ENCODE measurements around the gene KCNN3.

Gene KCNN3

DNA sequence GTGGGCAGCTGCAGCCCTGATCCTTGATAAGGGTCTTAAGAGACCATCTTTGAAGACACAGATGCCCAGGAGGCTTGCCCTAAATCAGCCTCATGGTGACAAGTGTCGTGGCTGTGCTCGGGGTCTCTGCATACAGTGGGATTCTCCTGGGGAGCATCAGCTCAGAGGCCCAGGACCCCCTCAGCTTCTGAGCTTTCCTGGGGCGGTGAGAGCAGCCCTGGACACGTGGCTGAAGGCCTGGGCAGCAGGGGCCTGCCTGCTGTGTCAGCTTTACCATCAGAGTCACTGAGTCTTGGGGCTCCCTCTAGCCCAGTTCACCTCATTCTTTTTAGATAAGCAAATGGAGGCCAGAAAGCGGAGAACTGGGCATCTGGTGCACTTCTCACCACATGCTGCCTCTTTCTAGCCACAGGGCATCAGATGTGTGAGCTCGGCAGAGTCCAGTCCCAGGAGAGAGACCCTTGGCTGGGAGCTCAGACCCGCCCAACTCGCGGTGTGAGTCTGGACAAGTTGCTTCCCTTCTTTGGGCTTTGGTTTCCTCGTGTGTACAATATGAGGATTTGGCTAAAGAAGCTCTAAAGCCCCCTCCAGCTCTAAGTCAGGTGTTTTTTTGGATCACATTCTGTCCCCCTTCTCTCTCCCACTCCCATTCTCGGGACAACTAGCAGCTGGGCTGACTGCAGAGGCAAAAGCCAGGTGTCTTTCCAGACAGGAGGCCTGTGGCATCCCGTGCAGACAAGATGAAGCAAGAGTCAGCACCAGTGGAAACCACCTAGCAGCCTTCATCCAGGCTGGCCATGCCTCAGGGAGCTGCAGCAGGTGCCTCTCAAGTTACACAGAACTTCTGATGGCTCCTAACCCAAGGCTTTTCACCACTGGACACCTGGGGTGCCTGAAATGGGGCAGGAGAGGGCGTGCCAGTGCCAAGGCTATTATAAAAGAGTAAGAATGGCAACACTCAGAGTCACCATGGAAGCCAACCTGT is 119.1 kb downstream of the KCNN3 start:
- H3K4me3 ChIP-seq (ENCODE audit: insufficient read depth, low read depth, low read length), result no peak overlapping the region
- H3K4me1 ChIP-seq (ENCODE audit: control insufficient read depth, insufficient read depth, low read length), result peaks cover 33% of the 10 kb centered on the region
- H3K36me3 ChIP-seq (ENCODE audit: control insufficient read depth, insufficient read depth, low read length), result no peaks in the 10 kb centered on the region
- no peaks in the 10 kb centered on the region for H3K9me3 ChIP-seq (ENCODE audit: control insufficient read depth, low read length)
- no peaks in the 10 kb centered on the region for H3K27me3 ChIP-seq (ENCODE audit: control insufficient read depth, insufficient read depth, low read length, poor library complexity, severe bottlenecking)
- no peak overlapping the region for H3K27ac ChIP-seq (ENCODE audit: insufficient read depth, low read depth, low read length, poor library complexity, severe bottlenecking)
- WGBS, 2 experiments, result 88 to 92% methylated on average over 13 of the region's 13 CpGs

DNA sequence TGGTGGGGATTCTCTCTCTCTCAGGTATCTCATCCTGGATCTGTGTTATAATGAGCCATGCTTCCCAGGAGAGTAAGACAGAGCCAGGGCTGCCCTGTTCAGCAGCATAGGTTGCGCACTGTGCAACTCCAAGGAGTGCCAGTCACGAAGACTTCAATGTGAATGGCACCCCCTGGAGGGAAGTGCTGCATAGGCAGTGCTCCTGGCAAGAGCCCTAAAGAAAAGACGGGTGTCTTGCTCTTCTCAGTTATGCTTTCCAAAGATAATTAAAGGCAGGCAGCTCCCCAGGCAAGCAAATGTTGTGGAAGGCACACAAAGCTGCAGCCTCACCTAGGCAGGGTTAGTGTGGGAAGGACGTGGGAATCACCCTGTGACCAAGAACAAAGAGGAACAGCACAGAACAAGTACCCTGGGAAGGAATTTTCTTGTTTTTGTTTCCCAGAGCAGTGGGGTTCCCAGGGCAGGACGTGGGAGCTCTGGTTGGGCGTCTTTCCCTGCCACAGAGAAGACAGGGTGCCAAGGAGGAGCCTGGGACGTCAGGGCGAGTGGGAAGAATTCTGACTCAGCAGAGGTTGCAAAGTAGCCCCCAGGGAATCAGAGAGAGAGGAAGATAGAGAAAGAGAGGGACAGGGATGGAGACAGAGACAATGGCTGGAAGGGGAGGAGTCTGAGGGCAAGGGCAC is 120.9 kb downstream of the KCNN3 start:
- H3K9me3 ChIP-seq (ENCODE audit: control insufficient read depth, low read length), result no peaks in the 10 kb centered on the region
- no peak overlapping the region for H3K4me3 ChIP-seq (ENCODE audit: insufficient read depth, low read depth, low read length)
- no peaks in the 10 kb centered on the region for H3K36me3 ChIP-seq (ENCODE audit: control insufficient read depth, insufficient read depth, low read length)
- H3K4me1 ChIP-seq (ENCODE audit: control insufficient read depth, insufficient read depth, low read length), result peaks cover 42% of the 10 kb centered on the region
- no peaks in the 10 kb centered on the region for H3K27me3 ChIP-seq (ENCODE audit: control insufficient read depth, insufficient read depth, low read length, poor library complexity, severe bottlenecking)
- 51 to 52% methylated on average over 8 of the region's 8 CpGs for WGBS, 2 experiments
- no peak overlapping the region for H3K27ac ChIP-seq (ENCODE audit: insufficient read depth, low read depth, low read length, poor library complexity, severe bottlenecking)

DNA sequence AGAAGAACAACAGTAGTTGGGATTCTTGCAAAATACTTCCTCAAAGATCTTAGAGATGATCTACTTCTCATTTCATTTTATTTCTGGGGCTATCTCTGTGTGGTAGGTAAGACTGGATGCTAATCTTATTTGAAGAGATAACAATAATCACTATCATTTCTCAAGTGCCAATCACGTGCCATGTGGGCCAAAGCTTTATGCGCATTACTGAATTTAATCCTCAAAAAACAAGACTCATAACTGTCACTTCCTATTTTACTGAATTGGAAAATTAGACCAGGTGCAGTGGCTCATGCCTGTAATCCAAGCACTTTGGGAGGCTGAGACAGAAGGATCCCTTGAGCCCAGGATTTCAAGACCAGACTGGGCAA is 121.7 kb downstream of the KCNN3 start:
- H3K36me3 ChIP-seq (ENCODE audit: control insufficient read depth, insufficient read depth, low read length), result no peaks in the 10 kb centered on the region
- no peaks in the 10 kb centered on the region for H3K27me3 ChIP-seq (ENCODE audit: control insufficient read depth, insufficient read depth, low read length, poor library complexity, severe bottlenecking)
- H3K4me3 ChIP-seq (ENCODE audit: insufficient read depth, low read depth, low read length), result no peak overlapping the region
- WGBS, 2 experiments, result 88 to 95% methylated on average over 2 of the region's 2 CpGs
- H3K4me1 ChIP-seq (ENCODE audit: control insufficient read depth, insufficient read depth, low read length), result peaks cover 42% of the 10 kb centered on the region
- no peak overlapping the region for H3K27ac ChIP-seq (ENCODE audit: insufficient read depth, low read depth, low read length, poor library complexity, severe bottlenecking)
- H3K9me3 ChIP-seq (ENCODE audit: control insufficient read depth, low read length), result no peaks in the 10 kb centered on the region

DNA sequence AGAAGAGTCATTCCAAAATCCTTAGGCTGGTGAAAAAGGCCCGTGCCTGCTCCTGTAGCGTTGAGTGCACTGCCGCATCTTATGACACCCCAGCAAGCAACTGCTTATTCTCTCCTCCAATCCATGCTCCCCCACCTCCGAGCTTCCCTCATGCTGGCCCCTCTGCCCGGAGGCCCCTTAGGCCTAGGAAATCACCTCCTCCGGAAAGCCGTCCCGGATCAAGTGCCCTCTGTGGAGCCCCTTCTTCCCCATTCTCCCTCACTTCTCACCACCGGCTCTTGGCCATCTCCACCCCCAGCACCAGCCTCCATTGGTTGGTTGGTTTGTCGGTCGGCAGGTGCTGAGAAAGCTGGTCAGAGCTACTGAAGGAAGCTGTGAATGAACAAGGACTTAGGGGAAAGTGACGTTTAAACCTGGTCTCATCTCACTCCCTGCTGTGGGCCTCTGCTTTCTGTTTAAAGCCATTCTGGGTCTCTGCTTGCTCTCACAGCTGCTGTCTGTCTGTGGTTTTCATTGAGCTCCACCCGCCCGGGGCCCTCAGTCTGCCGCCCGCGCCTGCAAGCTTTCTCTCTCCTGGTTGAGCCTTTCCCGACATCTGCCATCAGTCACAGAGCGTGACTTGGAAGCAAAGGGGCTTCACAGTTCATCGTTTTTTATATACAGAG is 122.2 kb downstream of the KCNN3 start:
- Histone ChIP-seq H3K27me3 (ENCODE audit: control insufficient read depth, insufficient read depth, low read length, poor library complexity, severe bottlenecking) (no peaks in the 10 kb centered on the region), H3K9me3 (ENCODE audit: control insufficient read depth, low read length) (no peaks in the 10 kb centered on the region), H3K4me1 (ENCODE audit: control insufficient read depth, insufficient read depth, low read length) (peaks cover 42% of the 10 kb centered on the region), H3K4me3 (ENCODE audit: insufficient read depth, low read depth, low read length) (no peak overlapping the region), H3K36me3 (ENCODE audit: control insufficient read depth, insufficient read depth, low read length) (no peaks in the 10 kb centered on the region), H3K27ac (ENCODE audit: insufficient read depth, low read depth, low read length, poor library complexity, severe bottlenecking) (peak overlapping the region; percentile 44)
- WGBS, 2 experiments, result 61 to 62% methylated on average over 20 of the region's 20 CpGs

DNA sequence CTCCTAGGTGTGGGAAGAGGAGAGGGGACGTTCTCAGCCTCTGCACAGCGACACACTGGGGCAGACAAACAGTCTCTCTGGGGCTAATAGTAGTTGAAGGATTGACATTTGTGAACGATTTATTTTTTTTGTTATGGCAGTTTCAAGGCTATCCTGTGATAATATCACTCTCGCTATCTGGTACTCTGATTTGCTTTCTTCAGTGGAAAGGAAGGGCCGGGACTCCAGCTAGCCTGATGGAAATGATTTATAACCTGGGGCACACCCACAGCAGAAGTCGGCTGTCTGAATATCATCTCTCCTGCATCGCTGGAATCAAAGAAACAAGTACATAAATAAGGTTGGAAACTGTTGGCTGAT is 122.7 kb downstream of the KCNN3 start:
- H3K36me3 ChIP-seq (ENCODE audit: control insufficient read depth, insufficient read depth, low read length), result no peaks in the 10 kb centered on the region
- no peaks in the 10 kb centered on the region for H3K27me3 ChIP-seq (ENCODE audit: control insufficient read depth, insufficient read depth, low read length, poor library complexity, severe bottlenecking)
- peaks cover 42% of the 10 kb centered on the region for H3K4me1 ChIP-seq (ENCODE audit: control insufficient read depth, insufficient read depth, low read length)
- 94 to 95% methylated on average over 7 of the region's 7 CpGs for WGBS, 2 experiments
- H3K4me3 ChIP-seq (ENCODE audit: insufficient read depth, low read depth, low read length), result no peak overlapping the region
- H3K27ac ChIP-seq (ENCODE audit: insufficient read depth, low read depth, low read length, poor library complexity, severe bottlenecking), result no peak overlapping the region
- no peaks in the 10 kb centered on the region for H3K9me3 ChIP-seq (ENCODE audit: control insufficient read depth, low read length)

DNA sequence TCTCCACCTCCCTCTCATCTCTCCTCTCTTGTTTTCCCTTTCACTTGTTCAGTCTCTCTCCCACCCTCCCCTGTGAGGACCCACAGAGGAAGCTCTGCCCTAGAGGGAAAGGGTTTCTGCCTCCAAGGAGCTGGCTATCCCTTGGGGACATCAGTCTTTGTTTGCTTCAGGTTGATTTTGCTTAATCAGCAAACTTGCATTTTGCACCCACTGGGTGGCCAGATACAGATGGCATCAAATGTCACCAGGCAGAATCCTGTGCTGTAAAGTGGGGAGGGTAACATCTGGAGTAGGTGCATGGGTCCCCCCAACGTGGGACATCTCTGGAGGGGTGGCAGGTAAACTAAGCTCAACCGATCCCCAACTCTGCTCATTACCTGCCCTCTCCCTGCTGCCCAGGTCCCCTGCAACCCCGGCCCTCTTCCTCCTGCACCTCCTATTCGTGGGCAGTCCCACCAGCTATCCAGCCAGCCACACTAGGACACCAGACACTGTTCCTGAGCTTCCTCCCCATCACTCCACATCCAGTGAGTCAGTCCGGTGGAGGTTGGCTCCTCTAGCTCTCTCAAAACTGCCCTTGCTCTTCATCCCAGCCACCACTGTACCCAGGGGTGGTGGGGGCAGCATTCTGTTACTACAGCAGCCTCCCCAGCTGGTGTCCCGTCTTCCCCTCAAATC is 123.3 kb downstream of the KCNN3 start:
- no peaks in the 10 kb centered on the region for H3K9me3 ChIP-seq (ENCODE audit: control insufficient read depth, low read length)
- no peaks in the 10 kb centered on the region for H3K36me3 ChIP-seq (ENCODE audit: control insufficient read depth, insufficient read depth, low read length)
- no peak overlapping the region for H3K4me3 ChIP-seq (ENCODE audit: insufficient read depth, low read depth, low read length)
- H3K4me1 ChIP-seq (ENCODE audit: control insufficient read depth, insufficient read depth, low read length), result peaks cover 41% of the 10 kb centered on the region
- 85 to 87% methylated on average over 6 of the region's 6 CpGs for WGBS, 2 experiments
- no peak overlapping the region for H3K27ac ChIP-seq (ENCODE audit: insufficient read depth, low read depth, low read length, poor library complexity, severe bottlenecking)
- H3K27me3 ChIP-seq (ENCODE audit: control insufficient read depth, insufficient read depth, low read length, poor library complexity, severe bottlenecking), result no peaks in the 10 kb centered on the region

DNA sequence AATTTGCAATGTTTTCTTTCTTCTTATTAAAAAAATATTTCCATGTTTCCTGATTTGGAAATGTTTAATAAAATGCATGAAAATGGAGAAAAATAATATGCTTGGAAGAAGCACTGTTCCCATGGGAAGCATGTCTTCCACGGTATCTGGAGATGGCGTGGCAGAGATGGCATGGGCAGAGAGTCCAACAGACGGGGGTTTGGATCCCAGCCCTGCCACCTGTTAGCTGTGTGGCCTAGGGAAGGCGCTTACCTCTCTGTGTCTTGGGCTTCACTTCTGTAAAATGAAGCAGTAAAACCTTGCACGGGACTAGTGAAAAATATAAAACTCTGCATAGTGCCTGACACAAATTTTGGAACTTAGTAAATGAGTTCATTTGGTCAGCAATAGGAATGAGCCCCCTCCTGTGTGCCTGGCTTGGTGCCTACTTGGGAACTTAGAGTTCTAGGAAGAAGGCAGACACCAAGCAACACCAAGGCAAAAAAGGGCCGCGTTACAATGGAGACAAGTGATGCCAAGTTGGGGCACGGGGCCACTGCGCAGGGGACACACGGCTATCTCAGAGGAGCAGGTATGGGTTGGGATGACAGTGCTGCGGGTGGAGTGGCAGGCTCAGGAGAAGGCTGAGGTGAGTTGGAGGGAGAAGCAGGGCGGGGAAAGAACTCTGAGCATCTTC is 124.2 kb downstream of the KCNN3 start:
- H3K4me3 ChIP-seq (ENCODE audit: insufficient read depth, low read depth, low read length), result no peak overlapping the region
- no peaks in the 10 kb centered on the region for H3K36me3 ChIP-seq (ENCODE audit: control insufficient read depth, insufficient read depth, low read length)
- H3K27me3 ChIP-seq (ENCODE audit: control insufficient read depth, insufficient read depth, low read length, poor library complexity, severe bottlenecking), result no peaks in the 10 kb centered on the region
- H3K4me1 ChIP-seq (ENCODE audit: control insufficient read depth, insufficient read depth, low read length), result peaks cover 35% of the 10 kb centered on the region
- H3K9me3 ChIP-seq (ENCODE audit: control insufficient read depth, low read length), result no peaks in the 10 kb centered on the region
- WGBS, 2 experiments, result 89 to 92% methylated on average over 12 of the region's 12 CpGs
- H3K27ac ChIP-seq (ENCODE audit: insufficient read depth, low read depth, low read length, poor library complexity, severe bottlenecking), result no peak overlapping the region

DNA sequence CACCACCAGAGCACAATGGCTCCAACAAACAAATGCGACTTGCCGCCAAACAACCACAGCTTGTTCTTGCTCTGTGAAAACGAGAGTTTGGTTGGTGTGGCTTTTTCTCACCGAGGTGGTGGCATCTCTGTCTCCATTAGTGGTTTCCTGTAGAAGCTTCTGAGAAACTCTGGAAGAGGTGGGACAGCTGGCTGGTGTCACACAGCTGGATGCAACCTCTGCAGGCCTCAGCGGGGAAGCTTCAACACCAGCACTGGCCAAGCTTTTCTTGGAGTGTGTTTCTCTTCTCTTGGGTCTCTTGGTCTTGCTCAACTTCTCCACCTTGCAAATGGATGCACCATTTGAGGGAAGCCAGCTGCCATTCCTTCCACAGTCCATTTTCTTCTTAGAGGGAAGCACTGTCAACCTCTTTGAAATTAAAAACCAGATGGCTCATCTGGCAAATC is 124.8 kb downstream of the KCNN3 start:
- no peaks in the 10 kb centered on the region for H3K27me3 ChIP-seq (ENCODE audit: control insufficient read depth, insufficient read depth, low read length, poor library complexity, severe bottlenecking)
- H3K9me3 ChIP-seq (ENCODE audit: control insufficient read depth, low read length), result no peaks in the 10 kb centered on the region
- H3K4me3 ChIP-seq (ENCODE audit: insufficient read depth, low read depth, low read length), result no peak overlapping the region
- no peak overlapping the region for H3K27ac ChIP-seq (ENCODE audit: insufficient read depth, low read depth, low read length, poor library complexity, severe bottlenecking)
- no peaks in the 10 kb centered on the region for H3K36me3 ChIP-seq (ENCODE audit: control insufficient read depth, insufficient read depth, low read length)
- peaks cover 35% of the 10 kb centered on the region for H3K4me1 ChIP-seq (ENCODE audit: control insufficient read depth, insufficient read depth, low read length)
- WGBS, 2 experiments, result 76% methylated on average over 5 of the region's 5 CpGs

DNA sequence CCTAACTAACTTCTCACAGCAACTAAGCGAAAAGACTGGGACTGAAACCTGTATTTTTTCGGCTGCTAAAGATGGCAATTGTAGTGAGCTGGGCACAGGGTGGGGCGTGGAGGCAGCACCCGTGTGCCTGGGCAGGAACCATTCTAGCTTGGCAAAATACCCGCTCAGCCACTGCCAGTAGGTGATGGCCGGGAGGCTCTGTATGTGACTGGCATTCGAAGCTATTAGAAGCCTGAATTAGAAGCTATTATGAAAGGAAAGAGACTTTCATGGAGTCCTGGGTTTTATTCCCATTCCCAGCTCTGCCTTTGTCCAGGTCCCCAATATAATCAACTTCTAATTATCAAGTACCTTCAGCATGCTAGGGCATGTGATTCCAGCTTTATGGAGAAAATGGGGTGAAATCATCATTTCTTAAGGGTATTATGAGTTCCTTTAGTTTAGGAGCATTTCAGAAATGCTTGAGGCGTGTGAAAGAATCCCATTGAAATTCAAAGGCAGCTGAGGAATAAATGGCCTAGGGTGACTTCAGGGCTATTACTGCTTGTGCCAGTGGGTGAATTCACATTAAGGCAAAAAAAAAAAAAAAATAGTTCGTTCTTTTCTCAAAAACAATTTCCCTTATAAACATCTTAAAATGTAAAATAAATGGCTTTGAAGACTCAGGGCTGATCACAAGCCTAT is 125.6 kb downstream of the KCNN3 start:
- H3K27me3 ChIP-seq (ENCODE audit: control insufficient read depth, insufficient read depth, low read length, poor library complexity, severe bottlenecking), result no peaks in the 10 kb centered on the region
- peaks cover 30% of the 10 kb centered on the region for H3K4me1 ChIP-seq (ENCODE audit: control insufficient read depth, insufficient read depth, low read length)
- no peaks in the 10 kb centered on the region for H3K9me3 ChIP-seq (ENCODE audit: control insufficient read depth, low read length)
- H3K36me3 ChIP-seq (ENCODE audit: control insufficient read depth, insufficient read depth, low read length), result no peaks in the 10 kb centered on the region
- no peak overlapping the region for H3K4me3 ChIP-seq (ENCODE audit: insufficient read depth, low read depth, low read length)
- whole genome bisulfite sequencing, 2 experiments, result 92 to 95% methylated on average over 8 of the region's 9 CpGs
- H3K27ac ChIP-seq (ENCODE audit: insufficient read depth, low read depth, low read length, poor library complexity, severe bottlenecking), result no peak overlapping the region
